IMR-90 (cell line): ENCODE measurements around the gene BET1L.

ENCODE experiments used
- BHLHE40 ChIP-seq: fragments of 150-350 bp; IDR thresholded peaks from 2 replicates; pipeline ENCODE4 v1.6.1; 2016; ENCODE audit warnings: mild to moderate bottlenecking, low read depth, low read length
- FOS ChIP-seq: fragments of 150-350 bp; IDR thresholded peaks from 2 replicates; pipeline ENCODE4 v1.6.1; 2016; ENCODE audit warnings: low read depth, low read length
- MAFK ChIP-seq: IDR thresholded peaks from 2 replicates; pipeline ENCODE4 v1.6.1; 2012; ENCODE audit warnings: low read depth, low read length, improper control_type of control experiment
- MAZ ChIP-seq: IDR thresholded peaks from 2 replicates; pipeline ENCODE4 v1.6.1; 2012; ENCODE audit warnings: low read depth, mild to moderate bottlenecking, low read length, improper control_type of control experiment, moderate library complexity, borderline replicate concordance
- POLR2A ChIP-seq: IDR thresholded peaks from 2 replicates; pipeline ENCODE4 v1.6.1; 2012; ENCODE audit warnings: mild to moderate bottlenecking, low read depth, low read length
- RAD21 ChIP-seq: IDR thresholded peaks from 2 replicates; pipeline ENCODE4 v1.6.1; 2012; ENCODE audit warnings: low read length, improper control_type of control experiment
- RCOR1 ChIP-seq: IDR thresholded peaks from 2 replicates; pipeline ENCODE4 v1.6.1; 2012; ENCODE audit warnings: mild to moderate bottlenecking, low read length, improper control_type of control experiment; ENCODE audit not compliant: insufficient replicate concordance
- RFX5 ChIP-seq: IDR thresholded peaks from 2 replicates; pipeline ENCODE4 v1.8.0; 2012; ENCODE audit warnings: low read depth, mild to moderate bottlenecking, low read length, moderate library complexity
- SMC3 ChIP-seq: fragments of 150-350 bp; IDR thresholded peaks from 2 replicates; pipeline ENCODE4 v1.6.1; 2016; ENCODE audit warnings: low read depth, mild to moderate bottlenecking, antibody characterized with exemption, low read length, moderate library complexity
- TF ChIP-seq, protein P1 (sequence below): conservative IDR thresholded peaks from 2 replicates; pipeline ENCODE4 v1.5.1; 2012; ENCODE audit warnings: mild to moderate bottlenecking, low read depth, low read length, improper control_type of control experiment

DNA sequence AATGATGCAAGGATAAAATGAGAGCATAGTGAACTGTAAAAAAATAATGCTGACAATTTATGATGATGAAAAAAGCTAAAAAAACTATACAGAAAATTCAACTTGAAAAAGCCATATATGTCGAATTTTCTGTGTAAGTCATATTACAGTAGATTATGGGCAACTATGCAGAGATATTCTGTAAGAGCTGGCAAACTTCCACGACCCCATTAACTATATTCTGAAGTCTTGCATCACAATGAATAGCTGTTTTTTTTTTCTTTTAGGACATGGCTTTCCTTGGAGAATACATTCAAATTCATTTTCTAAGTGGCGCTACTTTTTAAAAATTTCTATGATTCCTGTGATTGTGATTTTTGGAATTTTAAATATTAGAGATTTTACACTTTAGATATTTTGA, 48.0 kb upstream of the BET1L start:
- TF ChIP-seq, protein P1, sequence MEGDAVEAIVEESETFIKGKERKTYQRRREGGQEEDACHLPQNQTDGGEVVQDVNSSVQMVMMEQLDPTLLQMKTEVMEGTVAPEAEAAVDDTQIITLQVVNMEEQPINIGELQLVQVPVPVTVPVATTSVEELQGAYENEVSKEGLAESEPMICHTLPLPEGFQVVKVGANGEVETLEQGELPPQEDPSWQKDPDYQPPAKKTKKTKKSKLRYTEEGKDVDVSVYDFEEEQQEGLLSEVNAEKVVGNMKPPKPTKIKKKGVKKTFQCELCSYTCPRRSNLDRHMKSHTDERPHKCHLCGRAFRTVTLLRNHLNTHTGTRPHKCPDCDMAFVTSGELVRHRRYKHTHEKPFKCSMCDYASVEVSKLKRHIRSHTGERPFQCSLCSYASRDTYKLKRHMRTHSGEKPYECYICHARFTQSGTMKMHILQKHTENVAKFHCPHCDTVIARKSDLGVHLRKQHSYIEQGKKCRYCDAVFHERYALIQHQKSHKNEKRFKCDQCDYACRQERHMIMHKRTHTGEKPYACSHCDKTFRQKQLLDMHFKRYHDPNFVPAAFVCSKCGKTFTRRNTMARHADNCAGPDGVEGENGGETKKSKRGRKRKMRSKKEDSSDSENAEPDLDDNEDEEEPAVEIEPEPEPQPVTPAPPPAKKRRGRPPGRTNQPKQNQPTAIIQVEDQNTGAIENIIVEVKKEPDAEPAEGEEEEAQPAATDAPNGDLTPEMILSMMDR, result no peak
- TF ChIP-seq POLR2A, result no peak
- no peak for TF ChIP-seq RFX5
- no peak for TF ChIP-seq MAFK
- TF ChIP-seq MAZ, result no peak
- no peak for TF ChIP-seq FOS
- TF ChIP-seq SMC3, result no peak
- TF ChIP-seq RAD21, result no peak
- no peak for TF ChIP-seq RCOR1
- TF ChIP-seq BHLHE40, result no peak
